HG02981 (cell line): Measurements from ENCODE around the gene PCDHB6.
"Not testable (repeated sequence)": the region's sequence is repeated elsewhere in the genome, so short reads cannot be mapped to it uniquely, and the experiment has no call there.

Experiments used
- ATAC-seq: cut with Tn5 transposase; IDR thresholded peaks from one replicate; pipeline ENCODE4 v1.9.1; 2021; ENCODE audit warnings: mild to moderate bottlenecking, moderate library complexity; ENCODE audit not compliant: unreplicated experiment

PCDHB6 gene

DNA sequence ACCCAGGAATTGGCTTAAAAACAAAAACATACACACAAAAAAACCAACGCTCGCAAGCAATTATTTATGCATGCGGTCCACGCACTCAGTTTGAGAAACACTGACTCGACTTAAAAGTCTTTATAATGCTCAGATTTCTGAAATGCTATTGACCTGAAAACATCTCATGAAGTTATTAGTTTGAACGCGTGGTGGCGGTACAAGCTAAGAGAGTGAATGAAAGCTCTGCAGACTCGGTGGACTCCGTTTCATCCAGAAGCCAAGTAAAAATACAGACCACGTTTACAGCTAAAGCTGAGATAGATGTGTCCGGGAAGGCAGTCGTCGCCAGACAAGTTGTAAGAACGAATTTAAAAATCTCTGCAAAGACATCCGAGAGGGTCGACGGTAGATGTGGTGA is at the start of gene PCDHB6:
TSS of gene PCDHB6 (plus strand) at position 246 of the 400 bp plus-strand sequence. CDS start 201 bp downstream, outside the sequence.
- no peak for ATAC-seq

- no peak for ATAC-seq
These were observed 49.5 kb upstream of the PCDHB6 start, which contains the start of gene PCDHB3 for GRCh38 chr5:141100243-141100805. PCDHB3 (plus strand) TSS chr5:141100473; CDS start chr5:141100650, 177 bp downstream.

GRCh38 chr5:141101059-141101458 is 48.8 kb upstream of the PCDHB6 start:
- ATAC-seq = no peak

- not testable (repeated sequence) for ATAC-seq
These were observed 47.8 kb upstream of the PCDHB6 start for GRCh38 chr5:141102070-141102469.

GRCh38 chr5:141102471-141102870 is 47.4 kb upstream of the PCDHB6 start:
- not testable (repeated sequence) for ATAC-seq

GRCh38 chr5:141105350-141105749 is 44.5 kb upstream of the PCDHB6 start:
- ATAC-seq = no peak

DNA sequence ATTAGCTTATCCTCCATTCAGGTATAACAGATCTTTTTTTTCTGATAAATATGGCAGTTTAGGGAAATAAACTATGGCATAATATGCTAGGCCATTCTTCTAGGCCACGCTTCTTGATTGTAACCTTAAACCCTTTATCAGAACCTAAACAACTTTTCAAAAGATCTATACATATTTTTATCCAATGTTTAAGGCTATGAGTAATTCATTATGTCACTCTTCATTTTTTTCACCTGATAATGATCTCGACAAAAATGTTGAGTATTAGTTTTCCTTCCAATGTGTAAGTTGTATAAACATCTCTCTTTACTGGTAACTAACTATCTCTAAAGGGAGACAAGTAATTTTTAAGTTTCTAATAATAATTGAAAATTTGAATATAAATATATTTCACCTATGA is 30.6 kb upstream of the PCDHB6 start:
- no peak for ATAC-seq

- no peak for ATAC-seq
These were observed 28.3 kb upstream of the PCDHB6 start, which contains the start of gene PCDHB4 for GRCh38 chr5:141121563-141121962. PCDHB4 (plus strand) TSS chr5:141121818; CDS start chr5:141121999, 181 bp downstream.

GRCh38 chr5:141121985-141122384 is 27.9 kb upstream of the PCDHB6 start:
- no peak for ATAC-seq

GRCh38 chr5:141123396-141124135 is 26.3 kb upstream of the PCDHB6 start:
- ATAC-seq = not testable (repeated sequence)

- ATAC-seq = no peak
These were observed 22.6 kb upstream of the PCDHB6 start for GRCh38 chr5:141127305-141127704.

GRCh38 chr5:141135030-141135717 is 14.7 kb upstream of the PCDHB6 start, which contains the start of gene PCDHB5:
PCDHB5 (plus strand) TSS chr5:141135206; CDS start chr5:141135435, 229 bp downstream.
- no peak for ATAC-seq

DNA sequence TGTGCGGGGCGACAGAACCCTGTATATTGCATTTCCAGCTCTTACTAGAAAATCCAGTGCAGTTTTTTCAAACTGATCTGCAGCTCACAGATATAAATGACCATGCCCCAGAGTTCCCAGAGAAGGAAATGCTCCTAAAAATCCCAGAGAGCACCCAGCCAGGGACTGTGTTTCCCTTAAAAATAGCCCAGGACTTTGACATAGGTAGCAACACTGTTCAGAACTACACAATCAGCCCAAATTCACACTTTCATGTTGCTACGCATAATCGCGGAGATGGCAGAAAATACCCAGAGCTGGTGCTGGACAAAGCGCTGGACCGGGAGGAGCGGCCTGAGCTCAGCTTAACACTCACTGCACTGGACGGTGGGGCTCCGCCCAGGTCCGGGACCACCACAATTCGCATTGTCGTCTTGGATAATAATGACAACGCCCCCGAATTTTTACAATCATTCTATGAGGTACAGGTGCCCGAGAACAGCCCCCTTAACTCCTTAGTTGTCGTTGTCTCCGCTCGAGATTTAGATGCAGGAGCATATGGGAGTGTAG is 14.1 kb upstream of the PCDHB6 start:
- ATAC-seq = no peak

DNA sequence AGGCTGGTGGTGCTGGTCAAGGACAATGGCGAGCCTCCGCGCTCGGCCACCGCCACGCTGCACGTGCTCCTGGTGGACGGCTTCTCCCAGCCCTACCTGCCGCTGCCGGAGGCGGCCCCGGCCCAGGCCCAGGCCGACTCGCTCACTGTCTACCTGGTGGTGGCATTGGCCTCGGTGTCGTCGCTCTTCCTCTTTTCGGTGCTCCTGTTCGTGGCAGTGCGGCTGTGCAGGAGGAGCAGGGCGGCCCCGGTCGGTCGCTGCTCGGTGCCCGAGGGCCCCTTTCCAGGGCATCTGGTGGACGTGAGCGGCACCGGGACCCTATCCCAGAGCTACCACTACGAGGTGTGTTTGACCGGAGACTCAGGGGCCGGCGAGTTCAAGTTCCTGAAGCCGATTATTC is 12.5 kb upstream of the PCDHB6 start:
- ATAC-seq = not testable (repeated sequence)

- no peak for ATAC-seq
These were observed 551 bp downstream of the PCDHB6 start for GRCh38 chr5:141150224-141150992.

DNA sequence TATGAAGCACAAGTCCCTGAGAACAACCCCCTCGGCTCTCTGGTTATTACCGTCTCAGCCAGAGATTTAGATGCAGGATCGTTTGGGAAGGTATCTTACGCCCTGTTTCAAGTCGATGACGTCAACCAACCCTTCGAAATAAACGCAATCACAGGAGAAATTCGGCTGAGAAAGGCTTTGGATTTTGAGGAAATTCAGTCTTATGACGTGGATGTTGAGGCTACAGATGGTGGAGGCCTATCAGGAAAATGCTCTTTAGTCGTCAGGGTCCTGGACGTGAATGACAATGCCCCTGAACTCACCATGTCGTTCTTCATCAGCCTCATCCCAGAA is 1.1 kb downstream of the PCDHB6 start:
- no peak for ATAC-seq

- not testable (repeated sequence) for ATAC-seq
These were observed 1.8 kb downstream of the PCDHB6 start for GRCh38 chr5:141151632-141152031.

GRCh38 chr5:141152096-141152495 is 2.2 kb downstream of the PCDHB6 start:
- not testable (repeated sequence) for ATAC-seq

DNA sequence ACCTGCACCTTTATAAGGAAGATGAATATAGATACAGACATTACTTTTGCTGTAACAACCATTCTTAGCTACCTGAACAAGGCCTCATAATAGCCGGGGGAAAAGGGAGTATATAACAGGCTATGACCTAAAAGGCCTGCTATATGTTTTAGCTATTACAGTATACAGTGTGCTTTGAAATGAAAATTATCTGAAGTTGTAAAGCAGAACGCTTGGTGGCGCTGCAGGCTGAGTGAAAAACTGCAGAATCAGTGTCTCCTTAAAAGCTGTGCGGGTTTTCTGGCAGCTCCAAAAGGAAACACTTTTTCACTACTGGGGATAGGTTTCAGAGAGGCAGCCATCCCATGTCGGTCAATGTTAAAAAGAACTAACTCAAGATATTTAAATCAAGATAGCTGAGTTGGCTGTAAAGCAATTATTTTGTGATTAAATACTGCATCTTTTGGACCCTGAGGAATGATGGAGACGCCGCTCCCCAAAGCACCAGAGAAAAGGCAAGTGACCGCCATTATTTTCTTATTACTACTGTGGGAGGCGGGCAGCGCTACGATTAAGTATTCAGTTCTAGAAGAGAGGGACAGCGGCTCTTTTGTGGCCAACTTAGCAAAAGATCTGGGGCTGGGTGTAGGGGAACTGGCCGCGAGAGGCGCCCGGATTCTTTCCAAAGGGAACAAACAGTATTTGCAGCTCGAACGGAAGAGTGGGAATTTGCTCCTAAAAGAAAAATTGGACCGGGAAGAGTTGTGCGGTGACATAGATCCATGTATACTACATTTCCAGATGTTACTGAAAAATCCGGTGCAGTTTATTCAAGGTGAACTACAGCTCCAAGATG is 5.9 kb downstream of the PCDHB6 start:
- no peak for ATAC-seq

GRCh38 chr5:141157356-141157755 is 7.5 kb downstream of the PCDHB6 start:
- ATAC-seq = not testable (repeated sequence)
